HEK293 (cell line): ENCODE measurements around the gene SLC16A5.

Experiments
- ATF2 ChIP-seq: fragments of 450-650 bp; formaldehyde crosslinking; IDR thresholded peaks from 2 replicates; pipeline ENCODE4 v1.5.1; 2016; ENCODE audit warnings: missing biosample characterization, missing genetic modification characterization, low read depth
- HOXC10 ChIP-seq: sonication (generic); formaldehyde crosslinking; IDR thresholded peaks from 2 replicates; pipeline ENCODE4 v1.8.1; 2023; ENCODE audit warnings: mild to moderate bottlenecking, missing genetic modification reagents
- SP3 ChIP-seq: fragments of 450-650 bp; formaldehyde crosslinking; IDR thresholded peaks from 2 replicates; pipeline ENCODE4 v1.5.1; 2016; ENCODE audit warnings: missing biosample characterization, missing genetic modification characterization
- WT1 ChIP-seq: fragments of 450-650 bp; formaldehyde crosslinking; IDR thresholded peaks from 2 replicates; pipeline ENCODE4 v1.5.1; 2016; ENCODE audit warnings: missing biosample characterization, missing genetic modification characterization
- ZNF2 ChIP-seq: fragments of 450-650 bp; formaldehyde crosslinking; IDR thresholded peaks from 2 replicates; pipeline ENCODE4 v1.5.1; 2016; ENCODE audit warnings: missing biosample characterization, missing genetic modification characterization
- ZNF239 ChIP-seq: fragments of 450-650 bp; formaldehyde crosslinking; IDR thresholded peaks from 2 replicates; pipeline ENCODE4 v1.5.1; 2016; ENCODE audit warnings: missing biosample characterization, missing genetic modification characterization
- ZNF341 ChIP-seq: fragments of 450-650 bp; formaldehyde crosslinking; IDR thresholded peaks from 2 replicates; pipeline ENCODE4; 2016; ENCODE audit warnings: low read depth, missing biosample characterization, missing genetic modification characterization
- ZNF350 ChIP-seq: fragments of 450-650 bp; formaldehyde crosslinking; IDR thresholded peaks from 2 replicates; pipeline ENCODE4 v1.5.0; 2017; ENCODE audit warnings: missing biosample characterization, mild to moderate bottlenecking, missing genetic modification characterization
- ZNF658 ChIP-seq: fragments of 450-650 bp; formaldehyde crosslinking; IDR thresholded peaks from 2 replicates; pipeline ENCODE4; 2016; ENCODE audit warnings: missing biosample characterization, missing genetic modification characterization
- ZNF843 ChIP-seq: fragments of 450-650 bp; formaldehyde crosslinking; IDR thresholded peaks from 2 replicates; pipeline ENCODE4 v1.5.1; 2016; ENCODE audit warnings: missing biosample characterization, missing genetic modification characterization
- TF ChIP-seq, protein P1 (sequence below): fragments of 450-650 bp; formaldehyde crosslinking; IDR thresholded peaks from 2 replicates; pipeline ENCODE4 v1.5.1; 2016; ENCODE audit warnings: missing biosample characterization, missing genetic modification characterization
- TF ChIP-seq, protein P2 (sequence below): sonication (generic); formaldehyde crosslinking; IDR thresholded peaks from 2 replicates; pipeline ENCODE4 v1.8.1; 2022; ENCODE audit warnings: mild to moderate bottlenecking, moderate library complexity, missing genetic modification reagents
- TF ChIP-seq, protein P3 (sequence below): fragments of 450-650 bp; formaldehyde crosslinking; IDR thresholded peaks from 2 replicates; pipeline ENCODE4 v1.5.1; 2016; ENCODE audit warnings: missing biosample characterization, missing genetic modification characterization, borderline replicate concordance

DNA sequence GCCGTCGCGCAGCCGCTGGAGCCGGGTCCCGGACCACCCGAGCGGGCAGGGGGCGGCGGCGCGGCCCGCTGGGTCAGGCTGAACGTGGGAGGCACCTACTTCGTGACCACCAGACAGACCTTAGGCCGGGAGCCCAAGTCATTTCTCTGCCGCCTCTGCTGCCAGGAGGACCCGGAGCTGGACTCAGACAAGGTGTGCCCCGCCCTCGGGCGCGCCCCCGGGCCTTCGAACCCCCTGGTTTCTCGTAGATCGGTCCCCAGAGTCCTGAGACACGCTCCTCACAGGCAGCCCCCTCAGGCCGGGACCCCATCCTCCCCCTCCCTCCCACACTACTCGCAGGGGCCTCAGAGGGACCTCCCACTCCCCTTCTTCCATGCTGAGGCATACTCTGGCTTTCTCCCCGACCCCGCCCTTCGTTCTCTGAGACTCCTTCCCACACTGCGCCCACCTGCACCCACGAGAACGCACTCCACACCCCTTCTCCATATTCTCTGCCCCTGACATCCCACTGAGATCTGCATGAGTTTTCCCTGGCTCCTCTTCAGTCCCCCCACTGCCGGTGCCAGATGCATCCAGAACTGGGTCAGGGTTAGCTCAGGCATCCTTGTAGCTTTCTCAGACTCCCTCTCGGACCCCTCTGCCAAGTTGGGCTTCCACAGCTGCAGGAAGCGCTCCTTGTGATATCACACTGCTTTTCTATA is 40.2 kb upstream of the SLC16A5 start:
- TF ChIP-seq, protein P1, sequence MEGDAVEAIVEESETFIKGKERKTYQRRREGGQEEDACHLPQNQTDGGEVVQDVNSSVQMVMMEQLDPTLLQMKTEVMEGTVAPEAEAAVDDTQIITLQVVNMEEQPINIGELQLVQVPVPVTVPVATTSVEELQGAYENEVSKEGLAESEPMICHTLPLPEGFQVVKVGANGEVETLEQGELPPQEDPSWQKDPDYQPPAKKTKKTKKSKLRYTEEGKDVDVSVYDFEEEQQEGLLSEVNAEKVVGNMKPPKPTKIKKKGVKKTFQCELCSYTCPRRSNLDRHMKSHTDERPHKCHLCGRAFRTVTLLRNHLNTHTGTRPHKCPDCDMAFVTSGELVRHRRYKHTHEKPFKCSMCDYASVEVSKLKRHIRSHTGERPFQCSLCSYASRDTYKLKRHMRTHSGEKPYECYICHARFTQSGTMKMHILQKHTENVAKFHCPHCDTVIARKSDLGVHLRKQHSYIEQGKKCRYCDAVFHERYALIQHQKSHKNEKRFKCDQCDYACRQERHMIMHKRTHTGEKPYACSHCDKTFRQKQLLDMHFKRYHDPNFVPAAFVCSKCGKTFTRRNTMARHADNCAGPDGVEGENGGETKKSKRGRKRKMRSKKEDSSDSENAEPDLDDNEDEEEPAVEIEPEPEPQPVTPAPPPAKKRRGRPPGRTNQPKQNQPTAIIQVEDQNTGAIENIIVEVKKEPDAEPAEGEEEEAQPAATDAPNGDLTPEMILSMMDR (tag by site-specific recombination), result no peak
- TF ChIP-seq ZNF341 (tag by site-specific recombination), result no peak
- TF ChIP-seq, protein P2, sequence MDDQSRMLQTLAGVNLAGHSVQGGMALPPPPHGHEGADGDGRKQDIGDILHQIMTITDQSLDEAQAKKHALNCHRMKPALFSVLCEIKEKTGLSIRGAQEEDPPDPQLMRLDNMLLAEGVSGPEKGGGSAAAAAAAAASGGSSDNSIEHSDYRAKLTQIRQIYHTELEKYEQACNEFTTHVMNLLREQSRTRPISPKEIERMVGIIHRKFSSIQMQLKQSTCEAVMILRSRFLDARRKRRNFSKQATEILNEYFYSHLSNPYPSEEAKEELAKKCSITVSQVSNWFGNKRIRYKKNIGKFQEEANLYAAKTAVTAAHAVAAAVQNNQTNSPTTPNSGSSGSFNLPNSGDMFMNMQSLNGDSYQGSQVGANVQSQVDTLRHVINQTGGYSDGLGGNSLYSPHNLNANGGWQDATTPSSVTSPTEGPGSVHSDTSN (CRISPR knock-in tag), result no peak
- TF ChIP-seq ATF2 (tag by site-specific recombination), result no peak
- TF ChIP-seq ZNF239 (tag by site-specific recombination), result no peak
- TF ChIP-seq, protein P3, sequence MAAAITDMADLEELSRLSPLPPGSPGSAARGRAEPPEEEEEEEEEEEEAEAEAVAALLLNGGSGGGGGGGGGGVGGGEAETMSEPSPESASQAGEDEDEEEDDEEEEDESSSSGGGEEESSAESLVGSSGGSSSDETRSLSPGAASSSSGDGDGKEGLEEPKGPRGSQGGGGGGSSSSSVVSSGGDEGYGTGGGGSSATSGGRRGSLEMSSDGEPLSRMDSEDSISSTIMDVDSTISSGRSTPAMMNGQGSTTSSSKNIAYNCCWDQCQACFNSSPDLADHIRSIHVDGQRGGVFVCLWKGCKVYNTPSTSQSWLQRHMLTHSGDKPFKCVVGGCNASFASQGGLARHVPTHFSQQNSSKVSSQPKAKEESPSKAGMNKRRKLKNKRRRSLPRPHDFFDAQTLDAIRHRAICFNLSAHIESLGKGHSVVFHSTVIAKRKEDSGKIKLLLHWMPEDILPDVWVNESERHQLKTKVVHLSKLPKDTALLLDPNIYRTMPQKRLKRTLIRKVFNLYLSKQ (tag by site-specific recombination), result no peak
- TF ChIP-seq ZNF658 (tag by site-specific recombination), result no peak
- TF ChIP-seq ZNF843 (tag by site-specific recombination), result no peak
- no peak for TF ChIP-seq HOXC10 (CRISPR knock-in tag)
- TF ChIP-seq SP3 (tag by site-specific recombination), result peak; percentile 53
- TF ChIP-seq WT1 (tag by site-specific recombination), result no peak
- TF ChIP-seq ZNF2 (tag by site-specific recombination), result no peak
- TF ChIP-seq ZNF350 (tag by site-specific recombination), result no peak
